Hepatocyte (in vitro differentiated cells): ENCODE data around the gene LRRC45. TPM values are rescaled to one million over a fixed set of nuclear protein-coding genes. Genes with fewer than 3 reads are reported as not detected.

Experiments used
- DNase-seq: peaks from one replicate; pipeline ENCODE4 v3.0.0-alpha.2; 2016; ENCODE audit warnings: low spot score
- H2AFZ ChIP-seq: fragments of 200-600 bp; sonication (generic); 2 replicates; pipeline ENCODE4 v1.6.0; 2016; ENCODE audit warnings: antibody characterized with exemption, mild to moderate bottlenecking
- H3K27ac ChIP-seq: fragments of 200-600 bp; sonication (generic); 2 replicates; pipeline ENCODE4 v1.5.1; 2016; ENCODE audit warnings: mild to moderate bottlenecking
- H3K27me3 ChIP-seq: fragments of 200-600 bp; sonication (generic); 2 replicates; pipeline ENCODE4 v1.6.1; 2016
- H3K36me3 ChIP-seq: fragments of 200-600 bp; sonication (generic); replicated peaks from 2 replicates; pipeline ENCODE4 v1.5.1; 2016; ENCODE audit warnings: low read depth; ENCODE audit not compliant: insufficient read depth
- H3K4me1 ChIP-seq: fragments of 200-600 bp; sonication (generic); 2 replicates; pipeline ENCODE4 v1.5.1; 2016; ENCODE audit warnings: mild to moderate bottlenecking, moderate library complexity; ENCODE audit not compliant: insufficient read depth
- H3K4me2 ChIP-seq: fragments of 200-600 bp; sonication (generic); 2 replicates; pipeline ENCODE4 v1.6.0; 2016
- H3K4me3 ChIP-seq: fragments of 200-600 bp; sonication (generic); 2 replicates; pipeline ENCODE4 v1.5.1; 2016; ENCODE audit warnings: mild to moderate bottlenecking
- H3K79me2 ChIP-seq: fragments of 200-600 bp; sonication (generic); 2 replicates; pipeline ENCODE4 v1.6.0; 2017; ENCODE audit warnings: mild to moderate bottlenecking
- H3K9me2 ChIP-seq: fragments of 200-600 bp; sonication (generic); replicated peaks from 2 replicates; pipeline ENCODE4 v1.6.0; 2017; ENCODE audit warnings: mild to moderate bottlenecking; ENCODE audit not compliant: insufficient read depth
- H3K9me3 ChIP-seq: fragments of 200-600 bp; sonication (generic); 2 replicates; pipeline ENCODE4 v1.5.1; 2016; ENCODE audit warnings: low read depth, mild to moderate bottlenecking
- H4K20me1 ChIP-seq: fragments of 200-600 bp; sonication (generic); 2 replicates; pipeline ENCODE4 v1.6.0; 2016; ENCODE audit warnings: mild to moderate bottlenecking; ENCODE audit not compliant: insufficient read depth, poor library complexity, severe bottlenecking
- CTCF ChIP-seq: fragments of 200-600 bp; sonication (generic); IDR thresholded peaks from 2 replicates; pipeline ENCODE4 v1.5.1; 2016; ENCODE audit warnings: antibody characterized with exemption, mild to moderate bottlenecking; ENCODE audit not compliant: poor library complexity
- EZH2 ChIP-seq: fragments of 200-600 bp; sonication (generic); IDR thresholded peaks from 2 replicates; pipeline ENCODE4 v1.6.1; 2016; ENCODE audit warnings: antibody characterized with exemption, mild to moderate bottlenecking, borderline replicate concordance
- EZH2phosphoT487 ChIP-seq: fragments of 200-600 bp; sonication (generic); IDR thresholded peaks from one replicate; pipeline ENCODE4 v1.6.1; 2018; ENCODE audit warnings: antibody characterized with exemption, mild to moderate bottlenecking, low read depth, moderate library complexity; ENCODE audit not compliant: unreplicated experiment, severe bottlenecking
- WGBS: methylation state at CpG from one replicate; pipeline ENCODE4 v1.1.6; 2016; ENCODE audit warnings: low lambda C conversion rate; ENCODE audit errors: missing lambda C conversion rate; 5-methylcytosine and 5-hydroxymethylcytosine counted together
- polyA plus RNA-seq: library from polyadenylated mRNA; unstranded; fragments of >200 nt; fragmentation: Nextera tagmentation; extraction: Ambion mirVana; gene quantifications from 2 replicates; pipeline ENCODE4 v1.2.1, GENCODE V29; 2016
- total RNA-seq: library from RNA; depleted of rRNA; stranded (reverse); fragments of >200 nt; gene quantifications from 2 replicates; pipeline ENCODE4 v1.2.3, GENCODE V29; 2014

LRRC45 gene
- total and polyA plus RNA-seq, 2 experiments from 2014 or later, result 12.8 to 14.7 TPM

DNA sequence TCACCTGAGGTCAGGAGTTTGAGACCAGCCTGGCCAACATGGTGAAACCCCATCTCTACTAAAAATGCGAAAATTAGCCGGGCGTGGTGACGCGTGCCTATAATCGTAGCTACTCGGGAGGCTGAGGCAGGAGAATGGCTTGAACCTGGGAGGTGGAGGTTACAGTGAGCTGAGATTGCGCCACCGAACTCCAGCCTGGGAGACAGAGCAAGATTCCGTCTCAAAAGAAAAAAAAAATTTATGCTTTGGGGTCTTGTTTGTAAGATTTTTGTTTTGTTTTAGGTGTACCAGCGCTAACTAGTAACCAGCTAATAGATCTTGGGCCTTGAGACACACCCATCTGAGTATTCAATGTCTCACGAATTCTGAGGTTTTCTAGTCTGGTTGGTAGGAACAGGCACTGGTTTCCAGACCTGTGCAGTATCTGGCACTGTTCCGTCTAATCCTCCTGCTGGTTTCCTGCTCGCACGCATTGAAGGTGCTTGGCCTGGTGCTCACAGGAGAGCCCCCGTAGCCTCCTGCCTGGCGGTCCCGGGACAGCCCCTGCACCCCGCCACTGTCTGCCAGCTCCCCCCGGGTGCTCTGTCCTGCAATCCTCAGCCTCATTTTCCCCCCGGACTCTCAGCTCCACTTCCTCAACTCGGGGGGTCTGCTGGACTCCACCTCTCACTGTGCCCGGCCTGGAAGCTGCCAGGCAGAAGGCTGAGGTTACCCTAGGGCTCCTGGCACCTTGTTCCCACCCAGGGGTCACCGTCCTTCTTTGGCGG is 53.1 kb downstream of the LRRC45 start:
- Histone ChIP-seq H3K27me3 (no peaks in the 10 kb centered on the region), H4K20me1 (peaks cover 3% of the 10 kb centered on the region), H3K4me2 (no peak overlapping the region), H3K79me2 (no peaks in the 10 kb centered on the region), H3K4me1 (no peaks in the 10 kb centered on the region), H3K36me3 (no peaks in the 10 kb centered on the region), H2AFZ (no peak overlapping the region), H3K9me3 (no peaks in the 10 kb centered on the region), H3K9me2 (no peaks in the 10 kb centered on the region), H3K4me3 (no peak overlapping the region), H3K27ac (no peak overlapping the region)
- 87% methylated on average over 25 of the region's 25 CpGs for WGBS
- TF ChIP-seq CTCF, result no peak
- TF ChIP-seq EZH2phosphoT487, result no peak
- no peak for TF ChIP-seq EZH2
- no peak for DNase-seq

GRCh38 chr17:82076785-82077591 is 53.9 kb downstream of the LRRC45 start:
- DNase-seq, result no peak
- no peaks in the 10 kb centered on the region for H3K9me3 ChIP-seq
- H3K27ac ChIP-seq, result no peak overlapping the region
- no peaks in the 10 kb centered on the region for H3K27me3 ChIP-seq
- H3K79me2 ChIP-seq, result no peaks in the 10 kb centered on the region
- WGBS, result 88% methylated on average over 10 of the region's 21 CpGs
- H3K9me2 ChIP-seq, result no peaks in the 10 kb centered on the region
- no peak overlapping the region for H2AFZ ChIP-seq
- no peak overlapping the region for H3K4me2 ChIP-seq
- no peaks in the 10 kb centered on the region for H3K4me1 ChIP-seq
- peaks cover 3% of the 10 kb centered on the region for H4K20me1 ChIP-seq
- no peak overlapping the region for H3K4me3 ChIP-seq
- no peak for TF ChIP-seq EZH2phosphoT487
- no peak for TF ChIP-seq EZH2
- no peak for TF ChIP-seq CTCF
- no peaks in the 10 kb centered on the region for H3K36me3 ChIP-seq

DNA sequence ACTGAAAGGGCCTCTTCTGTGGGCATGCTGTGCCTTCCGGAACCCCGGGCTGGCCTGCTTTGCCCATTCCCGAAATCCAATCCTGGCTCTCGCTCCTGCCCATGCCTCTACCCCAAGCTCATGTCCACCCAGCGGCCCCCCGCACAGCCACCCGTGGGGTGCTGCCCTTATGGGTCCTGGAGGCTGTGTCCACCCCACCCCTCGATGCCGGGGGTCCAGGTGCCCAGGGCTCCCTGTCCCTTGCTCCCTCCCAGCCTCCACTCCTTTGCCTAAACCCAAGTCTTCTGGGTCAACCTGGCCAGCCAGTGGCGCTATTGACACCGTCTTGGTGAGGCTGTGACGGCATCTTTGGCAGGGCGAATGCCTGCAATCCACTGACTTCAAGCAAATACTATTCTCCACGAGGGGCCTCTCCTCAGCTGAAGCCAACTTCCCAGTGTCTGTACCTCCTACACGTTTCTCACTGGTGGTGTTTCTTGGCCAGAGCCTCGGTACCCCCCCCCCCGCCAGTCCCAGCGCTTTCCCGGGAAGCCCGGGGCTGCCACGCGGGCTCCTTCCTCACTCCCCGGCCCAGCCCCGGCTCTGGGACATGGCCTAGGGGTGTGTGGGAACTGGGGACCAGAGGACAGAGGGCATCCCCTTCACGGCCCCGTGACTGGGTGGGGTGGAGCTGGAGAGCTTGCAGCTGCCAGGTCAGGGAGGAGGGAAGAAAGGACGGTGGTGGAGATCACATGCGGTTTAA is 54.7 kb downstream of the LRRC45 start:
- H3K4me2 ChIP-seq, result no peak overlapping the region
- TF ChIP-seq EZH2, result no peak
- TF ChIP-seq EZH2phosphoT487, result no peak
- TF ChIP-seq CTCF, result no peak
- no peak overlapping the region for H3K27ac ChIP-seq
- H2AFZ ChIP-seq, result no peak overlapping the region
- H3K9me3 ChIP-seq, result no peaks in the 10 kb centered on the region
- H3K36me3 ChIP-seq, result no peaks in the 10 kb centered on the region
- no peaks in the 10 kb centered on the region for H3K27me3 ChIP-seq
- H4K20me1 ChIP-seq, result peaks cover 3% of the 10 kb centered on the region
- H3K9me2 ChIP-seq, result no peaks in the 10 kb centered on the region
- H3K79me2 ChIP-seq, result no peaks in the 10 kb centered on the region
- no peaks in the 10 kb centered on the region for H3K4me1 ChIP-seq
- no peak for DNase-seq
- 87% methylated on average over 26 of the region's 28 CpGs for WGBS
- H3K4me3 ChIP-seq, result no peak overlapping the region
